Hematopoietic multipotent progenitor cell treated with erythropoietin and hydrocortisone succinate and interleukin-3 and kit ligand, for 6 days (in vitro differentiated cells): ENCODE results near the gene DTX4.
A peak's percentile ranks its signal among the peaks of the same experiment; 100 is the strongest.

ENCODE experiments used
- DNase-seq: peaks from one replicate; pipeline ENCODE4 v3.0.0-alpha.2; 2015

Gene DTX4

GRCh38 chr11:59173080-59173963 is 1.4 kb downstream of the DTX4 start:
- DNase-seq, result no peak

DNA sequence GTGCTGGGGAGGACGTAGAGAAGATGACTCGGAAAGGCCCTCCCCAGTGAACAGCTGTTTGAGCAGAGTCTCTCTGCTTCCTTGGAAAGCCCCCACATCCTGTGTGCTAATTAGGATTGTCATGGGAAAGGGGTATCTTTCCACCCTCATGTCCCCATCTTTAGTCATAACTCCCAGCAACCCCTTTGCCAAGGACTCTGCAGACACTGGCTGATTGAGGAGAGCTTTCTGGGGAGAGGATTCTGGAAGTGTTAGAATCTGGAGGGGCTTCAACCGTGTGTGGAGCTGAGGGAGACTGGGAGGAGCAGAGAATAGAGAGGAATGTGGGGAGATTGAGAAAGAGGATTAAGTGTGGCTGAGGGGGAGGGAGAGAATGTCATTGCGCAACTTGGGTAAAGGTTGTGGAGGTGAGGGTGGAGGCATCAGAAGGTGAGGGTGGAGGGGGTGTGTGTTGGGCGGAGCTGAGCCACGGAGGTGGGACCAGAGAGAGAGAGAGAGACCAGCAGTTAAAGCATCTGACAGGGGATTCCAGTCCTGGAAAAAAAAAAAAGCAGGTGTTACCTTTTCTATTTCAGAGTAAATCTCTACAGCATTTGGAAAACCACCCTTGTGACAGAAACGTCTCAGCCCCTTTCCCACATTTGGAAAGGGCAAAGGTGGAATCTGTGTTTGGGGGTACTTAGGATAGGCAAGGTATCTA is 2.2 kb downstream of the DTX4 start:
- DNase-seq, result no peak

- peak; percentile 14 for DNase-seq
These were observed 2.7 kb downstream of the DTX4 start for GRCh38 chr11:59174664-59175033.

- DNase-seq, result no peak
These were observed 3.2 kb downstream of the DTX4 start for GRCh38 chr11:59175091-59175501.

GRCh38 chr11:59176330-59176729 is 4.4 kb downstream of the DTX4 start:
- DNase-seq, result no peak

GRCh38 chr11:59178402-59178801 is 6.5 kb downstream of the DTX4 start:
- DNase-seq, result no peak

GRCh38 chr11:59179121-59179520 is 7.2 kb downstream of the DTX4 start:
- no peak for DNase-seq

DNA sequence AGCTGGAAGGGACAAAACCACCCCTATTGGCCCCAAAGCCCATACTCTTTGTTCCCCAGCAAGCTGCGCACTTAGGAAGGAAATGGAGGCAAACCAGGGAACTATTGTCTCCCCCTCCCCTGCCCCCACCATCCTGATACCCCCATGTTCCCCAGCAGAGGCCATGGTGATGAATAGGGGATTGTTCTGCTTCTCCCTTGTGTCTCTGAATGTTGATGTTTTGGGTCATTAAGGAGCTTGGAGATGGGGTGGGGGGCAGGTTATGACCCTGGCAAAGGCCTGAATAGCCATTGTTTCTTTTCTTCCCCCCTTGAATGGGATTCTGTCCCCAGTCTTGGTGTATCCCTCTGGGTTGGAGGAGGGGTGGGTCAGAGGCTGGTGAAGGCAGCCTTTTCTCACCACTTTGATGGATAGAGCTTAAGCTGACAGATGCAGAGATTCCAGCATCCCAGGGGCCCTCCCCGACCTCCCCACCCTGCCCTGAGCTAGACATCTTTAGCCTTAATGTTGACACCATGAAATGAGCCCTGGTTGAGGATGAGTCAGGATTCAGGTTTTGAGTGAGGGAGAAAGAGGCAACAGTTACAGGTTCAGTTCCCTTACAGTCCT is 8.3 kb downstream of the DTX4 start:
- no peak for DNase-seq

DNA sequence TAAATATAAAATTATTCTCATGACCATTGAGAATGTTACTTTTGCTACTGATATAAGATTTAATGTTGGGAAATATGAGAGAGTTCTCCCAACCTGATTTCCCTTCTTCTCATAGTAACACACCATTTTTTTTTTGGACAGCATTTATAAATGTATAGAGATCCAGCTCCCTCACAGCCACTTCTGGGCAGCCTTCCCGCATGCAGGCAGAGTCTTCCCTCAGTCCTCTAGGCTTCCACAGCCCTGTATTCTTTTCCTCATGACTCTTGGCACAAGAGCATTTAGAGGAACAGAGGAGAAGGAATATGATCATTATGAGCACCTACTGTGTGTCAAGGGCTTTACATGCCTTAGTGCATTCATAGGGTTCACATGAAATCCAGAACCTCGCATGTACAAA is 9.0 kb downstream of the DTX4 start:
- DNase-seq, result no peak

- no peak for DNase-seq
These were observed 10.0 kb downstream of the DTX4 start for GRCh38 chr11:59181746-59182456.

DNA sequence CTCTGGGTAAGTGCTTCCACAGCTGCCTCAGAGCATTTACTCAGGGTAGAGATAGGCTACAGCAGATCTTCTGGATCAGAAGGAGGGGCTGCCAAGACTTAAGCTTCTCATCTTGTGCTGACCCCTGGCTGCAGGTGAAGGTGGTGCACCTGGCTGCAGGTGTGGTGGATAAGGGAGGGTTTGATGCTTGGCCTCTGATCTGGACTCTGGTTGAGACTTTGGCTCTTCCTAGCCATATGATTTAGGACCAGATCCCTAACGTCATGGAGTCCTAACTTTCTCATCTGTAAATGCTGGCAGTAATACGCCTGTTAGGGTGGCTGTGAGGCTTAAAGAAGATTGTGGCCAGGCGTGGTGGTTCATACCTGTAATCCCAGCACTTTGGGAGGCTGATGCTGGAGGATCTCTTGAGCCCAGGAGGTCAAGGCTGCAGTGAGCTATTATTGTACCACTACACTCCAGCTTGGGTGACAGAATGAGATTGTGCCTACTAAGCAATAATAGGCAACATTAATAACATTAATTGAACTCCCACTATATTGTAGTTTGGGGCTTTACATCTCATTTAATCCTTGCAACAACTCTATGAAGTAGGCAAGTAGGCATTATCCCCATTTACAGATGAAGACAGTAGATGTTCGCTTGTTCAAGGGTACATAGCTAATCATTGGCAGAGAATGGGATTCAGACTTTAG is 10.7 kb downstream of the DTX4 start:
- no peak for DNase-seq

DNA sequence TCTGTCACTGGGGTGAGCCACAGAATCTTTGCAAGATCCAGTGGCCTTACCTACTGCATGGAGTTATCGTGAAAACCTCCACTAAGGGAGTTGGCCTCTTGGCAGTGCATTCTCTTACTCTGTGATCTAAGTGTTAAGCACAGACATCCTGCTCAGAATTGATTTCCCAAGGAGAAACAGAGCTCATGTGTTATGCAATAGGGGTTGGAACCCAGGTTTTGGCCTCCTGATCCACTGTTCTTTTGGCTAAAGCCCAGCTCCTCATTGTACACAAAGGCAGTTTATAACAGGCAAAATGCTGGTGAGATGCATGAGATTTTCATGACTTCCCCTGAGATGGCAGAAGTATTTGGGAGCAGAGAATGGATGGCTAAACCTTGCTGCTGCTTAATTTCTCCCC is 11.8 kb downstream of the DTX4 start:
- DNase-seq, result no peak

GRCh38 chr11:59184691-59185339 is 12.9 kb downstream of the DTX4 start:
- DNase-seq, result no peak

DNA sequence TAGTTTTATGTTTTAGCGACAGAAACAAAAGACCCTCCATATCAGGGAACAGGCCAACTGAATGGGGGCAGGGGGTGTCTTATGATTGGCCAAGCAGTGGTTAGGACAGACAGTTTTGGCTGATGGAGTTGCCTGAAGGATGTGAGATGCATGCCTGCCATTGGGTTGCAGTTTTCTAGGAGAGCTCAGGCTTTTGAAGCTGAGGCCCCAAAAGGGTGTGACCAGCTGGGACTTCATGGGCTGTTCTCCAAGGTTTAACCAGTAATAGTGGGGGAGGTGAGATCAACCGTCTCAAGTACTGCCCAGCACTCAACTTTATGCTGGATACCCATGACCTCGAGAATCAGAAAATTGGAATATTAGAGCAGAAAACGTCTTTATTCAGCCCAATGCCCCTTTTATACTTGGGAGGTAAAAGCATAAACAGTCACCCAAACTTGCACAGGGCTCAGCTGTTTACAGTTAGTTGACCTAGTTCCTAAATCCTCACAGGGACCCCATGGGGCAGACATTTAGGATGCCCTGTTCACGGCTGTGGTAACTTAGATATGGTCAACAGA is 13.5 kb downstream of the DTX4 start:
- no peak for DNase-seq

- peak; percentile 48 for DNase-seq
These were observed 14.2 kb downstream of the DTX4 start for GRCh38 chr11:59186130-59186594.

GRCh38 chr11:59187035-59187434 is 15.1 kb downstream of the DTX4 start:
- no peak for DNase-seq

- no peak for DNase-seq
These were observed 15.7 kb downstream of the DTX4 start for GRCh38 chr11:59187587-59187986.

- no peak for DNase-seq
These were observed 17.0 kb downstream of the DTX4 start for GRCh38 chr11:59188954-59189353.

- no peak for DNase-seq
These were observed 18.1 kb downstream of the DTX4 start for GRCh38 chr11:59189986-59190385.

DNA sequence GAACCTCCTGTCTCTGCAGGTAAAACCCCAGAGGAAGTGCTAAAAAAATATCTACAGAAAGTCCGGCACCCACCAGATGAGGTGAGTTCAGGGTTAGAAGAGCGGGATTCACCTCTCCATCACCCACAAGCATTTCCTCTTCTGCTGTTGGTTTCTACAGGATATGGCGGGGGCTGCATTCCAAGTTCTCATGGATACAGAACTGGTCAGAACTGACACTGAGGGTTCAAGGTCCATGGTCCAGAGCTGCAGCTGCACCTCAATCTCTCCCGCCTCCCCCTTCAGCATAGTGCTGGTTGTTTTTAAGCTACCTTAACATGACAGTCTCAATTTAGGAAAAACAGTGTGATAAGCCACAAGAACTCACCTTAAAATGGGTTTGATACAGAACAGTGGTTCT is 19.2 kb downstream of the DTX4 start:
- DNase-seq, result no peak

DNA sequence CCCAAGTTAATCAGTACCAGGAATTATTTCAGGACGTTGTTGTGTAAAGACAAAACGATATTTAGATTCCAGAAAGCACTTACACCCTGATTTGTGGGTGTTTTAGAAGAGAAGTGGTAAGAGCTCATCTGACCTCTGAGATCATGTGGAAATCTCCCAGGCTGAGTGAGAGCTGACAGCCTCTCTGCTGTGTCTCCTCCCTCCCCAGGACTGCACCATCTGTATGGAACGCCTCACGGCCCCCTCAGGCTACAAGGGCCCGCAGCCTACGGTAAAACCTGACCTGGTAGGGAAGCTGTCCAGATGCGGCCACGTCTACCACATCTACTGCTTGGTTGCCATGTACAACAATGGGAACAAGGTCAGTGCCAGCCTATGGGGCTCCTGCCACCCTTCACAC is 20.0 kb downstream of the DTX4 start:
- DNase-seq, result no peak
